Mesodermal cell (in vitro differentiated cells): ENCODE results near the gene TRIO. TPM values are rescaled to one million over a fixed set of nuclear protein-coding genes. Genes with fewer than 3 reads are reported as not detected.
"Not testable (repeated sequence)": the region's sequence is repeated elsewhere in the genome, so short reads cannot be mapped to it uniquely, and the experiment has no call there.

Experiments
- H3K27ac ChIP-seq: 2 replicates; pipeline ENCODE4 v1.7.0; 2013; ENCODE audit warnings: mild to moderate bottlenecking, low read depth, low read length, moderate library complexity; ENCODE audit not compliant: severe bottlenecking
- H3K36me3 ChIP-seq: 2 replicates; pipeline ENCODE4 v1.7.1; 2013; ENCODE audit warnings: mild to moderate bottlenecking, low read length, moderate library complexity; ENCODE audit not compliant: control insufficient read depth, insufficient read depth
- H3K4me1 ChIP-seq: one replicate; pipeline ENCODE4 v1.7.1; 2013; ENCODE audit warnings: mild to moderate bottlenecking, low read length; ENCODE audit not compliant: insufficient read depth, control insufficient read depth, poor library complexity, severe bottlenecking
- H3K4me3 ChIP-seq: 2 replicates; pipeline ENCODE4 v1.7.0; 2013; ENCODE audit warnings: low read length, control low read depth, mild to moderate bottlenecking; ENCODE audit not compliant: insufficient read depth, poor library complexity, severe bottlenecking; ENCODE audit errors: extremely low read depth
- H3K9me3 ChIP-seq: 2 replicates; pipeline ENCODE4 v1.7.1; 2013; ENCODE audit warnings: mild to moderate bottlenecking, low read length, moderate library complexity; ENCODE audit not compliant: control insufficient read depth
- WGBS, 2 experiments: methylation state at CpG; one replicate each; pipeline ENCODE4 v1.1.5; 2013; ENCODE audit warnings: missing lambda C conversion rate in 2 of 2; ENCODE audit not compliant: insufficient coverage in 2 of 2; 5-methylcytosine and 5-hydroxymethylcytosine counted together
- polyA plus RNA-seq, 2 experiments: library from polyadenylated mRNA; stranded (reverse); fragments of 50-300 nt; gene quantifications; one replicate each; pipeline ENCODE4 v1.2.3, GENCODE V29; 2013

Gene TRIO
- 49.7 TPM for polyA plus RNA-seq (2013, experiment 1 of 2)
- 42.9 TPM for polyA plus RNA-seq (2013, experiment 2 of 2)

- Histone ChIP-seq H3K27ac (peak within 1 kb of the TSS; percentile 85), H3K4me1 (peaks cover 34% of the 10 kb centered on the region), H3K36me3 (peaks cover 3% of the 10 kb centered on the region), H3K9me3 (no peaks in the 10 kb centered on the region), H3K4me3 (peak within 1 kb of the TSS; percentile 77)
- WGBS, 2 experiments, result 0% methylated on average over 41 to 77 of the region's 79 CpGs
Observed at GRCh38 chr5:14142827-14143545, at the start of gene TRIO. Gene TRIO (plus strand): TSS chr5:14143342. CDS start chr5:14143726, 384 bp downstream.

DNA sequence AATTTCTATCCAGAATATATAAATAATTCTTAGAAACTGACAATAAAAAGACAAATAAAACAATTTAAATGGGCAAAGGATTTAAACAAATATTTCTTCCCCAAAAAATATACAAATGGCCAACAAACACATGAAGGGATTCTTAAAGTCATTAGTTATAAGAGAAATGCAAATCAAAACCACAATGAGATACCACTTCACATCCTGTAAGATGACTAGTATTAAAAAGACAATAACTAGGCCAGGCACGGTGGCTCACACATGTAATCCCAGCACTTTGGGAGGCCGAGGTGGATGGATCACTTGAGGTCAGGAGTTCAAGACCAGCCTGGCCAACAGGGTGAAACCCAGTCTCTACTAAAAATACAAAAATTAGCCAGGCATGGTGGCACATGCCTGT is 45.8 kb upstream of the TRIO start:
- not testable (repeated sequence) for H3K27ac ChIP-seq, H3K9me3 ChIP-seq, H3K4me3 ChIP-seq, H3K4me1 ChIP-seq, H3K36me3 ChIP-seq
- WGBS, 2 experiments, result 90 to 100% methylated on average over 2 of the region's 2 CpGs

GRCh38 chr5:14097998-14098471 is 45.1 kb upstream of the TRIO start:
- Histone ChIP-seq H3K9me3 (peaks cover 6% of the 10 kb centered on the region), H3K27ac (no peak overlapping the region), H3K4me1 (no peaks in the 10 kb centered on the region), H3K4me3 (no peak overlapping the region), H3K36me3 (no peaks in the 10 kb centered on the region)
- WGBS, 2 experiments, result no CpG with 5 or more reads among the region's 1 CpG

- Histone ChIP-seq H3K36me3 (no peaks in the 10 kb centered on the region), H3K4me3 (no peak overlapping the region), H3K4me1 (no peaks in the 10 kb centered on the region), H3K9me3 (peaks cover 12% of the 10 kb centered on the region), H3K27ac (no peak overlapping the region)
- 89% methylated on average over 7 of the region's 10 CpGs for WGBS, 2 experiments
Observed at GRCh38 chr5:14100281-14100680, 42.9 kb upstream of the TRIO start.

GRCh38 chr5:14101922-14102321 is 41.2 kb upstream of the TRIO start:
- Histone ChIP-seq H3K4me3 (no peak overlapping the region), H3K27ac (no peak overlapping the region), H3K4me1 (peaks cover 13% of the 10 kb centered on the region), H3K9me3 (peaks cover 12% of the 10 kb centered on the region), H3K36me3 (no peaks in the 10 kb centered on the region)
- 45 to 47% methylated on average over 2 of the region's 2 CpGs for WGBS, 2 experiments

GRCh38 chr5:14102666-14103065 is 40.5 kb upstream of the TRIO start:
- H3K36me3 ChIP-seq, result no peaks in the 10 kb centered on the region
- no peak overlapping the region for H3K27ac ChIP-seq
- peaks cover 14% of the 10 kb centered on the region for H3K4me1 ChIP-seq
- H3K4me3 ChIP-seq, result no peak overlapping the region
- no CpG with 5 or more reads among the region's 1 CpG for WGBS, 2 experiments
- peaks cover 12% of the 10 kb centered on the region for H3K9me3 ChIP-seq

GRCh38 chr5:14105718-14106410 is 37.3 kb upstream of the TRIO start:
- Histone ChIP-seq H3K9me3 (peaks cover 12% of the 10 kb centered on the region), H3K4me1 (peaks cover 16% of the 10 kb centered on the region), H3K4me3 (no peak overlapping the region), H3K27ac (peak overlapping the region; percentile 42), H3K36me3 (no peaks in the 10 kb centered on the region)
- WGBS, 2 experiments, result 33% methylated on average over 1 of the region's 2 CpGs; no CpG with 5 or more reads in 1 of the 2 experiments

GRCh38 chr5:14107536-14107935 is 35.6 kb upstream of the TRIO start:
- peaks cover 16% of the 10 kb centered on the region for H3K4me1 ChIP-seq
- no peak overlapping the region for H3K4me3 ChIP-seq
- no peaks in the 10 kb centered on the region for H3K36me3 ChIP-seq
- H3K9me3 ChIP-seq, result peaks cover 10% of the 10 kb centered on the region
- 81 to 96% methylated on average over 5 to 7 of the region's 8 CpGs for WGBS, 2 experiments
- no peak overlapping the region for H3K27ac ChIP-seq

DNA sequence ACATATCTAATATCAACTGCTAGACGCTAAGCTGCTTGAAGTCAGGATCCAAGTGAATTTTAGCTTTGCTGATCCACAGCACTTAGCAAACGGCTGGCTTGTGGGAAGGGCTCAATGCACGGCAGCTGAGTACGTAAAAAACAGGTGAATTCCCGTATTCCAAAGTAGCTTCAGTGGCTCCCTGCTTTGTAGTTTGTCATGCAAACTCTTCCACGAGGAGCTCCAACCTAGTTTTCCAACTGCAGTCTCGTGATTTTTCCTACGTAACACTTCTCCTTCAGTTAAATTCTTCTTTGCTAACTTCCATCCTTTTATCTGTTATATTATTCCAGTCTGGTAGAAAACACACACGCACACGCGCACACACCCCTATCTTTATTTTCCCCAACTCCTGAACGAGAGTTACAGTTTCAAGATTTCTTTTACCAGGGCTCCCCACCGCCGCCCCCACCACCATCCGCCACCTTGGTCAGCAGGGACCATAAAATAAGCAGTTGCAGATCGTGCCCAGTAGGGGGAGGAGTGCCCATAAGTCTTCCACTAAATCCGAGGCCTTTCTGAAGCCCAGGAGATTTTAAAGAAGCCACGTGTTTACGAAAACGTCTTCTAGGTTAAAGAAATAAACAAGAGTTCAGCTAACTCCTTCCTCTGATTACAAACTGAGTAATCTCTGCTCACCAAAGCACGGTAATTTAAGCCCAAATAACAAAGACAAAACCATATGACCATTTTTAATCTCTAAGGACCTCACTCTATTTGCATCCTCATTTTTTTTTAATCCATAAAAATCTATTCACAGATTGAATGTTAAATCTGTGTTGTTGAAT is 34.8 kb upstream of the TRIO start:
- 41 to 53% methylated on average over 13 to 14 of the region's 21 CpGs for WGBS, 2 experiments
- Histone ChIP-seq H3K9me3 (peaks cover 4% of the 10 kb centered on the region), H3K36me3 (no peaks in the 10 kb centered on the region), H3K4me3 (no peak overlapping the region), H3K4me1 (peaks cover 19% of the 10 kb centered on the region), H3K27ac (no peak overlapping the region)

DNA sequence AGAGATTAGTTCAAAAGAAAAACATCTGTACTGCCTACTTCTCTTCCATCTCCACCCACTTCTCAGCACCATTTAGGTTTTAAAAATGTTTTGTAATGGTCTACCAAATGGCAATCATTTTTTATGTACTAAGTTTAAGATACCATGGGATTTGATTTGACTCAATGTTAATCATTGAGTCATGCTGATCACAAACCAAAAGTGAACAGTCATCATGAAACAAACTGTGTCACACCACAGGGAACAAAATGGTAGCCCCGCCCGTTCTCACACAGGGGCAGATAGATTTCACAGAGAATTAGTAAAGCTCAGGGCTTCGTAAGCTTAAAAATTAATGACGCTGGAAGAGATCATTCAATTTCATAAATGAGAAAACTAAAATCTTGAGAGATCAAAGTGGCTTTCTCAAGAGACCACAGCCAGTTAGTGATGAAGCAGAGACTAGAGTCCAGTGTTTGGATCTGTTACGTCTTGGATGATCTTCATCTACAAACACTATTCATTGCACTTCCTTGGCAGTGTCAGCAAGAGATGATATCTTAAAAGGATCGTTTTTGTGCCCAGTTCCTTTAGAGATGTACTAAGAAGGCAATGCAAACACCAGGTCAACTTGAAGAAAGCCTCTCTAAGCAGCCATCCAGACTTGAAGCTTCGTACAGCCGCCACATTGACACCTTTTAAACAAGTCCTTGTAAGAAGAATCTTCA is 33.9 kb upstream of the TRIO start:
- peaks cover 23% of the 10 kb centered on the region for H3K4me1 ChIP-seq
- no peaks in the 10 kb centered on the region for H3K36me3 ChIP-seq
- 89 to 92% methylated on average over 3 to 4 of the region's 8 CpGs for WGBS, 2 experiments
- H3K4me3 ChIP-seq, result no peak overlapping the region
- no peaks in the 10 kb centered on the region for H3K9me3 ChIP-seq
- H3K27ac ChIP-seq, result no peak overlapping the region
